Bronchial epithelial cell (primary cell): Measurements from ENCODE around the gene SLC16A11. TPM values are rescaled to one million over a fixed set of nuclear protein-coding genes. Genes with fewer than 3 reads are reported as not detected.
A peak's percentile ranks its signal among the peaks of the same experiment; 100 is the strongest.
"Not testable (repeated sequence)": the region's sequence is repeated elsewhere in the genome, so short reads cannot be mapped to it uniquely, and the experiment has no call there.

Experiments
- DNase-seq: peaks from one replicate; pipeline ENCODE4 v3.0.0-alpha.2; 2010; ENCODE audit warnings: low read depth
- FAIRE-seq: peaks from 2 replicates; lab custom pipeline; 2011; peaks lifted over from hg19 to GRCh38; lab: Jason Lieb, UNC
- H3K27me3 ChIP-seq: 2 replicates; pipeline ENCODE4 v1.5.1; 2011; ENCODE audit warnings: low read length; ENCODE audit not compliant: control insufficient read depth, insufficient read depth
- H3K36me3 ChIP-seq: 2 replicates; pipeline ENCODE4 v1.5.1; 2011; ENCODE audit warnings: low read length; ENCODE audit not compliant: control insufficient read depth, insufficient read depth
- H3K4me3 ChIP-seq: 2 replicates; pipeline ENCODE4 v1.5.1; 2011; ENCODE audit warnings: mild to moderate bottlenecking, low read depth, low read length, control low read depth
- total RNA-seq: library from RNA; depleted of rRNA; stranded (reverse); fragments of >200 nt; gene quantifications from 2 replicates; pipeline ENCODE4 v1.2.1, GENCODE V29; 2014
- TF ChIP-seq, protein P1 (sequence below): IDR thresholded peaks from 2 replicates; pipeline ENCODE4 v1.5.1; 2011; ENCODE audit warnings: mild to moderate bottlenecking, moderate library complexity, low read length, control low read depth, inconsistent platforms; ENCODE audit not compliant: insufficient read depth, severe bottlenecking

Gene SLC16A11
- total RNA-seq, 1 donor from 2014 or later: not detected

DNA sequence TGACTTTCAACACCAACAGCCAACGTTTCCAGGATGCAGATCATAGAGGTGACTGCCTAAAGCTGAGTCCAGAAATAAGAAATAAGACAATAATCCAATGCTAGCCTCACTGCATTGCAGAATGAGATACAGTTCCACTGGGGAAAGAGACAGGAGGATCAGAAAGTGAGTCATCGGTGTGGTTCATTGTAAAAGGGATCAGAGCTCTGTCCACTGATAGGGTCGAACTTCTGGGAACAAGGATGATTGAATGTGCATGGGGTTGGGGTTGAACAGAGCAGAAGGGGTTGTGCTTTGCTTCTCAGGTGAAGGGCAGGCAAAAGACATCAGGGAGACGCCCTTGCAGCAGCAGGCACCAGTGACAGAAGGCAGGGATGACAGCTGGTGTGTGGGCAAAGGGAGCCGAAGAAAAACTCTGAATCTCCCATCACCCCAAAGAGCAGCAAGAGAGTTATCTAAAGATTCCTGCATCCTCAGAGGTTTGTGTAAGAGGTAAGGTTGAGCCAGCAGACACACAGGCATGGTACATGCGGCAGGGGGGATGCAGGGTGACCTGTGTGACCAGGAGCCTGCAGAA lies 19.7 kb upstream of the SLC16A11 start:
- DNase-seq: no peak
- Histone ChIP-seq H3K36me3 (no peaks in the 10 kb centered on the region), H3K27me3 (no peaks in the 10 kb centered on the region), H3K4me3 (no peak overlapping the region)
- FAIRE-seq: peak; percentile 23
- TF ChIP-seq, protein P1, sequence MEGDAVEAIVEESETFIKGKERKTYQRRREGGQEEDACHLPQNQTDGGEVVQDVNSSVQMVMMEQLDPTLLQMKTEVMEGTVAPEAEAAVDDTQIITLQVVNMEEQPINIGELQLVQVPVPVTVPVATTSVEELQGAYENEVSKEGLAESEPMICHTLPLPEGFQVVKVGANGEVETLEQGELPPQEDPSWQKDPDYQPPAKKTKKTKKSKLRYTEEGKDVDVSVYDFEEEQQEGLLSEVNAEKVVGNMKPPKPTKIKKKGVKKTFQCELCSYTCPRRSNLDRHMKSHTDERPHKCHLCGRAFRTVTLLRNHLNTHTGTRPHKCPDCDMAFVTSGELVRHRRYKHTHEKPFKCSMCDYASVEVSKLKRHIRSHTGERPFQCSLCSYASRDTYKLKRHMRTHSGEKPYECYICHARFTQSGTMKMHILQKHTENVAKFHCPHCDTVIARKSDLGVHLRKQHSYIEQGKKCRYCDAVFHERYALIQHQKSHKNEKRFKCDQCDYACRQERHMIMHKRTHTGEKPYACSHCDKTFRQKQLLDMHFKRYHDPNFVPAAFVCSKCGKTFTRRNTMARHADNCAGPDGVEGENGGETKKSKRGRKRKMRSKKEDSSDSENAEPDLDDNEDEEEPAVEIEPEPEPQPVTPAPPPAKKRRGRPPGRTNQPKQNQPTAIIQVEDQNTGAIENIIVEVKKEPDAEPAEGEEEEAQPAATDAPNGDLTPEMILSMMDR: no peak

DNA sequence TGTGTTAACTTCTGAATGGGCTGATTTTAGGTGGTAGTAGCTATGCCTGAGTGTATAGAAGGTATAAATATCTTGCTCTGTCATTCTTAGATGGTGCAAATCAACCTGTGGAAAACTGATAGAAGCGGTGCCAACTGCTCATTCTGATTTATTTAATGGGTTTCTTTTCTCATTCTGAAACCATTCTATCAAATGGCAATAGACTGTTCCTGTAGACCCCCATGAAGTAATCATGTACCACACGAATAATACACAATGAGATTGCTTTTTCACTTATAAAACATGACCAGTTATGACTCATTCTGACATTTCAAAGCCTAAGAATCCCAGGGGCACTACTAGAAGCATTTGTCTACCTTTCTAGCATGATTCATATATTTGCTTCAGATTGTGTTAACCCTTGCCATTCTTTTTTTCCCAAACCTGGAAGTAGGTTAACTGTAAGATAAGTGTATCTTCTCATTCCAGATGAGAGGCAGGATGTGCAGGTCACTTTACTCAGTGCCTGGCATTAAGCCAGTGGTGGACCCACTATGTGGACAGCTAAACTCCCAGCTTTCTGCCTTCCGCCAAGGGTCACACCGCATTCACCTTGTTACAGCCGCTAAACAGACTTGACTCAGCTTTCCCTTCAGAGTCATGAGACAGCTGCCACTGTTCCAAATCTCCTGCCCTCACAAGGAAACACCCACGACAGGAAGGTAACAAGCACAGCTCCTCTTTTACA lies 16.4 kb upstream of the SLC16A11 start:
- FAIRE-seq (peak; percentile 82), DNase-seq (peak; percentile 97)

DNA sequence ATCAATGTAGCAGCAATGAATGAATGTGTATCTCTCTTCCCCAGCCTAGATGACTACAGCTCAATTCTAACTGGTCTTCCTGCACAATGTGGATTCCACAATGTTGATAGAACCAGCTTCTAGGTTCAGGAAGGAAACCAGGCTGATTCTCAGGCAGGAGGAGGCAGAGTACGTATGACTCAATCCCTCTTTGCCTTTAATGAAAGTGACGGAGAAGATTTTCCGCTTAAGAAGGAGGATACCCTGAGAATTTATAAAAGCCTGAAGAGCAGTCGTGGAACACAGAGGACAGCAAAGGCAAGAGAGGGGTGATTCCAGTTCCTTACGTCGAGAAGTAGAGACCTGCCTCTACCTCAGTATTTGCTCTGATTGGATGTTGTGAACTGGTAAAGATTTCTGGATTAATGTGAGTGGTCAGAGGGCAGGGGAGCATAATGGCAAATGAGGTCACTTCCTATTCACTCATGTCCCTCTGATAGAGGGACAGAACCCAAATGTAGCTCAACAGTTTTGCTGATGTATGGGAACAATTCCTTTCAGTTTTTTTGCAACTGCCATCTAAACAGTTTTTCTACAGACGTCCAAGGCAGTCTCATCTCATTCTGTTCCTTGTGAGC lies 15.0 kb upstream of the SLC16A11 start:
- peak; percentile 79 for DNase-seq
- TF ChIP-seq, protein P1: no peak
- Histone ChIP-seq H3K36me3 (no peaks in the 10 kb centered on the region), H3K4me3 (no peak overlapping the region), H3K27me3 (no peaks in the 10 kb centered on the region)
- FAIRE-seq: no peak

More for the DNA sequence above, 16.4 kb upstream of the SLC16A11 start:
- Histone ChIP-seq H3K36me3 (no peaks in the 10 kb centered on the region), H3K27me3 (no peaks in the 10 kb centered on the region), H3K4me3 (no peak overlapping the region)
- TF ChIP-seq, protein P1: no peak

DNA sequence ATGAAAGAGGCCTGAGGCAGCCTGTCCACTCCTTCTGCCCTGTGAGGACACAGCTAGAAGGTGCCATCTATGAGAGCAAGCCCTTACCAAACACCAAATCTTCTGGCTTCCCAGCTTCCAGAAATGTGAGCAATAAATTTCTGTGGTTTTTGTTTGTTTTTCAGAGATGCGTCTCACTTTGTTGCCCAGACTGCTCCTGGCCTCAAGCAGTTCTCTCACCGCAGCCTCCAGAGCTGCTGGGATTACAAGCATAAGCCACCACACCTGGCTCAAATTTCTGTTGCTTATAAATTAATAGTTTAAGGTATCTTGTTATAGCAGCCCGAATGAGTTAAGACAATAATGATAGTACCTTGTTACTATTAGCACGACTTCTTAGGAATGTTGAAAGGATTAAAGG lies 12.5 kb upstream of the SLC16A11 start:
- FAIRE-seq (no peak), DNase-seq (peak; percentile 48)
- H3K36me3 ChIP-seq: no peaks in the 10 kb centered on the region
- no peak overlapping the region for H3K4me3 ChIP-seq
- no peaks in the 10 kb centered on the region for H3K27me3 ChIP-seq
- TF ChIP-seq, protein P1: no peak

DNA sequence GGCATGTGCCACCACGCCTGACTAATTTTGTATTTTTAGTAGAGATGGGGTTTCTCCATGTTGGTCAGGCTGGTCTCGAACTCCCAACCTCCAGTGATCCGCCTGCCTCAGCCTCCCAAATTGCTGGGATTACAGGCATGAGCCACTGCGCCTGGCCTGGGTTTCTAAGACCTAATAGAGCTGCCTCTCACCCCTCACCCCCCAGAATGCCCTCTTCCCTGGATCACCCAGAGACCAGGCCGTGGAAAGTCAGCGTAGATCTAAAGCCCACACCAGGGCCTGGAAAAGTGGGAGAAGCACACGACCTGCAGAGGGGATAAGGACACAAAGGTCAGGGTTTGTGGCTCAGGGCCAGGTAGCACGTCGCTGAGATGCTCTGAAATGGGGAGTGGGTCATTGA lies 6.7 kb upstream of the SLC16A11 start:
- FAIRE-seq: not testable (repeated sequence)

DNA sequence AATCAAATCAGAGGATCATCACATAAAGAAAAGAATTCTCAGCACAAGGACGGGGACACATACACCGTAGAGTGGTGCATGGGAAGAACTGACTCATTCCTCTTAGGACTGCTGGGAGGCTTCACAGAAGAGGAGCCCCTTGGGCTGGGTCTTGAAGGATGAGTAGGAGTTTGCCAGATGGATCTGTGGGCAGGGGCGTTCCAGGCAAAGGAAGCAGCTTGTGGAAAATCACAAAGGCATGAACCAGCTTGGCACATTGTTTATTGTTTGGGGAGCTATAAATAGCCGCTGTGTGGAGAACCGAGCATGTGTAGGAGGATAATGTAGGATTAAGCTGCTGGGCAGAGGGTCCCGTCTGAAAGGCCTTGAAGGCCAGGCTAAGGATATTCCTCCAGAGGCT lies 5.1 kb upstream of the SLC16A11 start:
- no peaks in the 10 kb centered on the region for H3K36me3 ChIP-seq
- FAIRE-seq (no peak), DNase-seq (no peak)
- TF ChIP-seq, protein P1: no peak
- H3K27me3 ChIP-seq: no peaks in the 10 kb centered on the region
- no peak overlapping the region for H3K4me3 ChIP-seq

More for the DNA sequence above, 6.7 kb upstream of the SLC16A11 start:
- H3K27me3 ChIP-seq, H3K36me3 ChIP-seq, H3K4me3 ChIP-seq, DNase-seq: not testable (repeated sequence)
